IMR-90 (cell line): ENCODE data around the gene RNF151. TPM values are rescaled to one million over a fixed set of nuclear protein-coding genes. Genes with fewer than 3 reads are reported as not detected.

ENCODE experiments used
- ATAC-seq: fragments of 200-7000 bp; cut with Tn5 transposase; 2 replicates; pipeline ENCODE4 v1.9.1; 2020; ENCODE audit warnings: low read depth, mild to moderate bottlenecking, moderate library complexity
- BruUV-seq: library from RNA; stranded (reverse); fragments of 400-500 nt; replicated peaks from 2 replicates; lab custom pipeline; 2021; lab: Mats Ljungman, UMichigan
- CTCF ChIA-PET: fragments of 300-600 bp; formaldehyde crosslinking; extraction: SDS; loops from one replicate; lab custom pipeline; 2021; ENCODE audit warnings: antibody characterized with exemption; lab: Yijun Ruan, JAX
- POLR2A ChIA-PET: fragments of 300-600 bp; sonication (Branson Sonifier 250); formaldehyde crosslinking; loops from one replicate; lab custom pipeline; 2022; ENCODE audit warnings: antibody characterized with exemption; ENCODE audit not compliant: unreplicated experiment; lab: Charles Lee
- DNase-seq: peaks from one replicate; pipeline ENCODE4 v3.0.0; 2013
- H2AFZ ChIP-seq: replicated peaks from 2 replicates; pipeline ENCODE3; 2013; ENCODE audit warnings: low read length, mild to moderate bottlenecking; ENCODE audit not compliant: poor library complexity
- H2AK5ac ChIP-seq: 2 replicates; pipeline ENCODE4 v1.6.1; 2013; ENCODE audit warnings: low read depth, low read length, inconsistent platforms
- H2AK9ac ChIP-seq: replicated peaks from 2 replicates; pipeline ENCODE3; 2013; ENCODE audit warnings: mild to moderate bottlenecking, low read depth, low read length, moderate library complexity; ENCODE audit not compliant: poor library complexity
- H2BK120ac ChIP-seq: 2 replicates; pipeline ENCODE4 v1.6.1; 2013; ENCODE audit warnings: low read depth, low read length, inconsistent platforms
- H2BK15ac ChIP-seq: 3 replicates; pipeline ENCODE4 v1.6.1; 2013; ENCODE audit warnings: low read depth, low read length, inconsistent platforms
- H2BK20ac ChIP-seq: 2 replicates; pipeline ENCODE4 v1.6.1; 2013; ENCODE audit warnings: low read depth, mild to moderate bottlenecking, inconsistent platforms, low read length, moderate library complexity
- H2BK5ac ChIP-seq: 2 replicates; pipeline ENCODE4 v1.6.1; 2013; ENCODE audit warnings: mild to moderate bottlenecking, low read depth, low read length, inconsistent platforms; ENCODE audit not compliant: poor library complexity, severe bottlenecking
- H3K14ac ChIP-seq: replicated peaks from 2 replicates; pipeline ENCODE4 v1.6.1; 2013; ENCODE audit warnings: low read depth, low read length, inconsistent platforms
- H3K18ac ChIP-seq: 2 replicates; pipeline ENCODE4 v1.6.1; 2013; ENCODE audit warnings: low read depth, low read length, control low read depth
- H3K23ac ChIP-seq: 2 replicates; pipeline ENCODE4 v1.6.1; 2013; ENCODE audit warnings: low read depth, low read length, inconsistent platforms
- H3K27ac ChIP-seq: 2 replicates; pipeline ENCODE4 v1.5.1; 2013; ENCODE audit warnings: mild to moderate bottlenecking, control low read depth, low read length; ENCODE audit not compliant: insufficient read depth
- H3K27me3 ChIP-seq: 2 replicates; pipeline ENCODE4 v1.6.1; 2013; ENCODE audit warnings: low read length; ENCODE audit not compliant: control insufficient read depth, insufficient read depth
- H3K36me3 ChIP-seq: 2 replicates; pipeline ENCODE4 v1.6.1; 2013; ENCODE audit warnings: low read length, mixed read lengths; ENCODE audit not compliant: control insufficient read depth, insufficient read depth
- H3K4ac ChIP-seq: 2 replicates; pipeline ENCODE4 v1.6.1; 2013; ENCODE audit warnings: low read depth, low read length, inconsistent platforms
- H3K4me1 ChIP-seq: 2 replicates; pipeline ENCODE4 v1.6.1; 2013; ENCODE audit warnings: low read length, mixed read lengths; ENCODE audit not compliant: control insufficient read depth, insufficient read depth
- H3K4me2 ChIP-seq: 2 replicates; pipeline ENCODE4 v1.6.1; 2013; ENCODE audit warnings: low read depth, mild to moderate bottlenecking, control low read depth, low read length, moderate library complexity
- H3K4me3 ChIP-seq: 2 replicates; pipeline ENCODE4 v1.5.1; 2013; ENCODE audit warnings: low read depth, mild to moderate bottlenecking, control low read depth, low read length, moderate library complexity; ENCODE audit not compliant: insufficient read depth
- H3K56ac ChIP-seq: 2 replicates; pipeline ENCODE4 v1.6.1; 2013; ENCODE audit warnings: low read length, inconsistent platforms; ENCODE audit not compliant: insufficient read depth; ENCODE audit errors: extremely low read depth
- H3K79me1 ChIP-seq, 2 experiments: 2 replicates each; pipeline ENCODE4 v1.6.1; 2013; ENCODE audit warnings: low read length in 2 of 2, inconsistent platforms in 1 of 2, low read depth in 1 of 2
- H3K9ac ChIP-seq: 2 replicates; pipeline ENCODE4 v1.6.1; 2013; ENCODE audit warnings: low read depth, low read length, control low read depth
- H3K9me1 ChIP-seq: 2 replicates; pipeline ENCODE4 v1.6.1; 2013; ENCODE audit warnings: low read length, inconsistent platforms; ENCODE audit not compliant: insufficient read depth
- H3K9me3 ChIP-seq: 2 replicates; pipeline ENCODE4 v1.6.1; 2013; ENCODE audit warnings: low read length; ENCODE audit not compliant: control insufficient read depth, insufficient read depth
- H4K20me1 ChIP-seq: 2 replicates; pipeline ENCODE4 v1.6.1; 2013; ENCODE audit warnings: low read length, inconsistent platforms; ENCODE audit not compliant: insufficient read depth
- H4K5ac ChIP-seq: 2 replicates; pipeline ENCODE4 v1.6.1; 2013; ENCODE audit warnings: mild to moderate bottlenecking, low read depth, low read length, control low read depth
- H4K8ac ChIP-seq, 2 experiments: 2 replicates each; pipeline ENCODE4 v1.6.1; 2013; ENCODE audit warnings: low read depth in 2 of 2, low read length in 2 of 2, control low read depth in 1 of 2, inconsistent platforms in 1 of 2
- H4K91ac ChIP-seq: 2 replicates; pipeline ENCODE4 v1.6.1; 2013; ENCODE audit warnings: low read depth, low read length, inconsistent platforms; ENCODE audit not compliant: insufficient read depth
- CEBPB ChIP-seq: IDR thresholded peaks from 2 replicates; pipeline ENCODE4 v1.6.1; 2012; ENCODE audit warnings: low read depth, low read length, improper control_type of control experiment
- FOS ChIP-seq: fragments of 150-350 bp; IDR thresholded peaks from 2 replicates; pipeline ENCODE4 v1.6.1; 2016; ENCODE audit warnings: low read depth, low read length
- POLR2A ChIP-seq: IDR thresholded peaks from 2 replicates; pipeline ENCODE4 v1.6.1; 2012; ENCODE audit warnings: mild to moderate bottlenecking, low read depth, low read length
- SMC3 ChIP-seq: fragments of 150-350 bp; IDR thresholded peaks from 2 replicates; pipeline ENCODE4 v1.6.1; 2016; ENCODE audit warnings: low read depth, mild to moderate bottlenecking, antibody characterized with exemption, low read length, moderate library complexity
- WGBS, 2 experiments: methylation state at CpG; one replicate each; pipeline versions ENCODE4 v1.1.5 to v1.1.7; 2013; ENCODE audit warnings: missing lambda C conversion rate in 2 of 2; ENCODE audit not compliant: insufficient read length in 1 of 2; ENCODE audit errors: extremely low coverage in 2 of 2; 5-methylcytosine and 5-hydroxymethylcytosine counted together
- dilution Hi-C: fragments of 300-500 bp; cut with HindIII; formaldehyde crosslinking; loops from one replicate; pipeline ENCODE4 v1.14.3; 2018; ENCODE audit warnings: low sequenced_read_pairs; ENCODE audit not compliant: unreplicated experiment
- in situ Hi-C: fragments of 300-500 bp; cut with MboI; formaldehyde crosslinking; loops from 3 replicates; pipeline ENCODE4 v1.14.3; 2019; ENCODE audit warnings: low sequenced_read_pairs, inconsistent platforms, mixed read lengths
- intact Hi-C: fragments of 100-400 bp; cut with micrococcal nuclease; formaldehyde crosslinking; loops from 2 replicates; pipeline ENCODE4 v1.10.0; 2022
- polyA plus RNA-seq, 3 experiments: library from polyadenylated mRNA; depleted of rRNA; stranded (reverse); fragments of >200 nt; gene quantifications; 2 replicates each; pipeline ENCODE4 v1.2.3, GENCODE V29; 2012; ENCODE audit warnings: low replicate concordance in 1 of 3
- total RNA-seq: library from RNA; depleted of rRNA; stranded (reverse); fragments of >200 nt; gene quantifications from 2 replicates; pipeline ENCODE4 v1.2.3, GENCODE V29; 2012
- TF ChIP-seq, protein P1 (sequence below): fragments of 150-350 bp; IDR thresholded peaks from 2 replicates; pipeline ENCODE4 v1.6.1; 2016; ENCODE audit warnings: low read depth, mild to moderate bottlenecking, low read length, moderate library complexity, borderline replicate concordance

Gene RNF151
- total and polyA plus RNA-seq, 2 of the 4 experiments (the other 2 are of a cell fraction) = not detected

GRCh38 chr16:1987198-1987597 is 20.5 kb downstream of the RNF151 start:
- H2BK120ac ChIP-seq = no peak overlapping the region
- H4K5ac ChIP-seq = no peak overlapping the region
- H3K14ac ChIP-seq = no peak overlapping the region
- WGBS, 2 experiments = no CpG with 5 or more reads among the region's 10 CpGs
- no peak for TF ChIP-seq FOS
- TF ChIP-seq CEBPB = no peak
- TF ChIP-seq, protein P1, sequence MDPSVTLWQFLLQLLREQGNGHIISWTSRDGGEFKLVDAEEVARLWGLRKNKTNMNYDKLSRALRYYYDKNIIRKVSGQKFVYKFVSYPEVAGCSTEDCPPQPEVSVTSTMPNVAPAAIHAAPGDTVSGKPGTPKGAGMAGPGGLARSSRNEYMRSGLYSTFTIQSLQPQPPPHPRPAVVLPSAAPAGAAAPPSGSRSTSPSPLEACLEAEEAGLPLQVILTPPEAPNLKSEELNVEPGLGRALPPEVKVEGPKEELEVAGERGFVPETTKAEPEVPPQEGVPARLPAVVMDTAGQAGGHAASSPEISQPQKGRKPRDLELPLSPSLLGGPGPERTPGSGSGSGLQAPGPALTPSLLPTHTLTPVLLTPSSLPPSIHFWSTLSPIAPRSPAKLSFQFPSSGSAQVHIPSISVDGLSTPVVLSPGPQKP = no peak
- no peak for TF ChIP-seq POLR2A
- TF ChIP-seq SMC3 = no peak
- H4K8ac ChIP-seq = no peak overlapping the region
- H3K27me3 ChIP-seq = peaks cover 23% of the 10 kb centered on the region
- H3K9ac ChIP-seq = no peak overlapping the region
- no peaks in the 10 kb centered on the region; the same call in 1 of the 2 replicates for H4K20me1 ChIP-seq
- H3K56ac ChIP-seq = no peak overlapping the region
- no peak overlapping the region for H2BK20ac ChIP-seq
- DNase-seq = no peak
- H3K9me3 ChIP-seq = no peaks in the 10 kb centered on the region
- H3K23ac ChIP-seq = no peak overlapping the region
- H3K4me2 ChIP-seq = no peak overlapping the region
- in situ Hi-C loops (no loop called here), dilution Hi-C loops (no loop called here), intact Hi-C loops (no loop called here)
- no peak overlapping the region for H3K18ac ChIP-seq
- no peak overlapping the region for H2AK5ac ChIP-seq
- no peak overlapping the region for H2BK15ac ChIP-seq
- ChIA-PET POLR2A (no interaction called here), CTCF (no interaction called here)
- H2BK5ac ChIP-seq = no peak overlapping the region
- H2AFZ ChIP-seq = no peak overlapping the region
- H3K4me1 ChIP-seq = peaks cover 14% of the 10 kb centered on the region
- H3K79me1 ChIP-seq = peaks cover 21 to 29% of the 10 kb centered on the region in 2 experiments
- no peak overlapping the region for H3K27ac ChIP-seq
- no peak overlapping the region for H4K91ac ChIP-seq
- H2AK9ac ChIP-seq = no peak overlapping the region
- BruUV-seq = no TSS peak
- H3K36me3 ChIP-seq = peaks cover 13% of the 10 kb centered on the region
- H3K9me1 ChIP-seq = peaks cover 9% of the 10 kb centered on the region
- H3K4me3 ChIP-seq = no peak overlapping the region
- ATAC-seq = no peak
- no peak overlapping the region for H3K4ac ChIP-seq
